Activated CD4-positive, alpha-beta T cell treated with anti-CD3 and anti-CD28 coated beads, Interleukin-2, Interleukin-4, amounts not matched to agents 100 ng/mL and 50 ng/mL, durations not matched to agents 16 hours and 8 hours (primary cell): Measurements from ENCODE around the gene EPHB1.

Experiments
- DNase-seq: peaks from one replicate; pipeline ENCODE4 v3.0.0-alpha.2; 2020; ENCODE audit warnings: low spot score

EPHB1 gene

GRCh38 chr3:134809427-134810051 lies 14.5 kb downstream of the EPHB1 start:
- no peak for DNase-seq

GRCh38 chr3:134810052-134810435 lies 15.0 kb downstream of the EPHB1 start:
- DNase-seq, result no peak

GRCh38 chr3:134810850-134811249 lies 15.8 kb downstream of the EPHB1 start:
- DNase-seq, result no peak

GRCh38 chr3:134813618-134814017 lies 18.6 kb downstream of the EPHB1 start:
- DNase-seq, result no peak

GRCh38 chr3:134815519-134815918 lies 20.5 kb downstream of the EPHB1 start:
- no peak for DNase-seq

GRCh38 chr3:134816623-134817022 lies 21.6 kb downstream of the EPHB1 start:
- DNase-seq, result no peak

- no peak for DNase-seq
Observed at GRCh38 chr3:134817297-134817696, 22.2 kb downstream of the EPHB1 start.

GRCh38 chr3:134820994-134821393 lies 25.9 kb downstream of the EPHB1 start:
- DNase-seq, result no peak

GRCh38 chr3:134822090-134822489 lies 27.0 kb downstream of the EPHB1 start:
- DNase-seq, result no peak

GRCh38 chr3:134823679-134824078 lies 28.6 kb downstream of the EPHB1 start:
- no peak for DNase-seq

- DNase-seq, result no peak
Observed at GRCh38 chr3:134824791-134825190, 29.7 kb downstream of the EPHB1 start.

- DNase-seq, result no peak
Observed at GRCh38 chr3:134827213-134827612, 32.2 kb downstream of the EPHB1 start.

GRCh38 chr3:134829721-134830120 lies 34.7 kb downstream of the EPHB1 start:
- DNase-seq, result no peak

- DNase-seq, result no peak
Observed at GRCh38 chr3:134832585-134832984, 37.5 kb downstream of the EPHB1 start.

- DNase-seq, result no peak
Observed at GRCh38 chr3:134833453-134834163, 38.5 kb downstream of the EPHB1 start.

- DNase-seq, result no peak
Observed at GRCh38 chr3:134836921-134837320, 41.9 kb downstream of the EPHB1 start.

GRCh38 chr3:134838599-134838998 lies 43.5 kb downstream of the EPHB1 start:
- DNase-seq, result peak; percentile 6

GRCh38 chr3:134839422-134839821 lies 44.4 kb downstream of the EPHB1 start:
- DNase-seq, result no peak

GRCh38 chr3:134839990-134840389 lies 44.9 kb downstream of the EPHB1 start:
- no peak for DNase-seq

- no peak for DNase-seq
Observed at GRCh38 chr3:134840459-134840858, 45.4 kb downstream of the EPHB1 start.

- DNase-seq, result no peak
Observed at GRCh38 chr3:134846084-134846483, 51.0 kb downstream of the EPHB1 start.

- no peak for DNase-seq
Observed at GRCh38 chr3:134846911-134847317, 51.9 kb downstream of the EPHB1 start.

- no peak for DNase-seq
Observed at GRCh38 chr3:134847349-134847748, 52.3 kb downstream of the EPHB1 start.

GRCh38 chr3:134849561-134849960 lies 54.5 kb downstream of the EPHB1 start:
- DNase-seq, result no peak
